ENCODE results near the gene MAD1L1. TPM values are rescaled to one million over a fixed set of nuclear protein-coding genes. Genes with fewer than 3 reads are reported as not detected.

The MAD1L1 gene
- total RNA-seq, 1 donor from 2014 or later, result 32.2 TPM

- no peak for DNase-seq (ENCODE audit: low spot score)
Measured at GRCh38 chr7:1946773-1947450, 285.8 kb downstream of the MAD1L1 start.

- no peak for DNase-seq (ENCODE audit: low spot score)
Measured at GRCh38 chr7:1946025-1946772, 286.5 kb downstream of the MAD1L1 start.

GRCh38 chr7:1945558-1945957 lies 287.2 kb downstream of the MAD1L1 start:
- DNase-seq (ENCODE audit: low spot score), result no peak

GRCh38 chr7:1944619-1945210 lies 288.0 kb downstream of the MAD1L1 start:
- DNase-seq (ENCODE audit: low spot score), result no peak

GRCh38 chr7:1943933-1944618 lies 288.7 kb downstream of the MAD1L1 start:
- DNase-seq (ENCODE audit: low spot score), result no peak

- no peak for DNase-seq (ENCODE audit: low spot score)
Measured at GRCh38 chr7:1943326-1943725, 289.4 kb downstream of the MAD1L1 start.

- no peak for DNase-seq (ENCODE audit: low spot score)
Measured at GRCh38 chr7:1942941-1943289, 289.8 kb downstream of the MAD1L1 start.

GRCh38 chr7:1942243-1942940 lies 290.4 kb downstream of the MAD1L1 start:
- no peak for DNase-seq (ENCODE audit: low spot score)

GRCh38 chr7:1941464-1942242 lies 291.1 kb downstream of the MAD1L1 start:
- no peak for DNase-seq (ENCODE audit: low spot score)

- no peak for DNase-seq (ENCODE audit: low spot score)
Measured at GRCh38 chr7:1940863-1941262, 291.9 kb downstream of the MAD1L1 start.

- no peak for DNase-seq (ENCODE audit: low spot score)
Measured at GRCh38 chr7:1940402-1940786, 292.4 kb downstream of the MAD1L1 start.

- DNase-seq (ENCODE audit: low spot score), result no peak
Measured at GRCh38 chr7:1939434-1940401, 293.0 kb downstream of the MAD1L1 start.

- DNase-seq (ENCODE audit: low spot score), result no peak
Measured at GRCh38 chr7:1938788-1939433, 293.8 kb downstream of the MAD1L1 start.

GRCh38 chr7:1937252-1937605 lies 295.5 kb downstream of the MAD1L1 start:
- DNase-seq (ENCODE audit: low spot score), result no peak

GRCh38 chr7:1936531-1937251 lies 296.1 kb downstream of the MAD1L1 start:
- no peak for DNase-seq (ENCODE audit: low spot score)

- no peak for DNase-seq (ENCODE audit: low spot score)
Measured at GRCh38 chr7:1936006-1936310, 296.8 kb downstream of the MAD1L1 start.

- no peak for DNase-seq (ENCODE audit: low spot score)
Measured at GRCh38 chr7:1935176-1936005, 297.4 kb downstream of the MAD1L1 start.

GRCh38 chr7:1934756-1935155 lies 298.0 kb downstream of the MAD1L1 start:
- DNase-seq (ENCODE audit: low spot score), result no peak
